ENCODE data around the gene LRCH3. TPM values are rescaled to one million over a fixed set of nuclear protein-coding genes. Genes with fewer than 3 reads are reported as not detected.

The LRCH3 gene
- total RNA-seq, 3 donors from 2014 or later = 41.6 to 61.0 (median 49.8) TPM

- Histone ChIP-seq H3K36me3 (no peaks in the 10 kb centered on the region), H3K9me3 (no peaks in the 10 kb centered on the region), H3K4me3 (no peak overlapping the region), H3K27ac (no peak overlapping the region), H3K27me3 (no peaks in the 10 kb centered on the region), H3K4me1 (no peaks in the 10 kb centered on the region)
- TF ChIP-seq CTCF (IDR thresholded peaks at IDR 0.05) = no peak
- no peak for TF ChIP-seq POLR2A (IDR thresholded peaks at IDR 0.05)
- no peak for TF ChIP-seq POLR2AphosphoS5 (IDR thresholded peaks at IDR 0.05)
- intact Hi-C loops (cut with DNase I; ENCODE audit: low total_unique reads) = no loop called here
- DNase-seq (ENCODE audit: low spot score in 2 of 2) = no peak
Measured at GRCh38 chr3:197846491-197846890, 55.4 kb downstream of the LRCH3 start.

- Histone ChIP-seq H3K4me1 (no peaks in the 10 kb centered on the region), H3K9me3 (no peaks in the 10 kb centered on the region), H3K27me3 (no peaks in the 10 kb centered on the region), H3K27ac (no peak overlapping the region), H3K4me3 (peak overlapping the region; percentile 11 to 31 (median 19)), H3K36me3 (peaks cover 7% of the 10 kb centered on the region)
- intact Hi-C loops (cut with DNase I; ENCODE audit: low total_unique reads) = no loop called here
- no peak for DNase-seq (ENCODE audit: low spot score in 2 of 2)
- TF ChIP-seq POLR2AphosphoS5 (IDR thresholded peaks at IDR 0.05) = no peak
- TF ChIP-seq CTCF (IDR thresholded peaks at IDR 0.05) = no peak
Measured at GRCh38 chr3:197847866-197848401, 56.9 kb downstream of the LRCH3 start.

- no peaks in the 10 kb centered on the region for H3K9me3 ChIP-seq
- peaks cover 7% of the 10 kb centered on the region for H3K36me3 ChIP-seq
- no peak overlapping the region for H3K27ac ChIP-seq
- no peaks in the 10 kb centered on the region for H3K4me1 ChIP-seq
- DNase-seq (ENCODE audit: low spot score in 2 of 2) = peak in 1 of 2 donors; percentile 31
- no peaks in the 10 kb centered on the region for H3K27me3 ChIP-seq
- TF ChIP-seq POLR2A (IDR thresholded peaks at IDR 0.05) = no peak
- TF ChIP-seq CTCF (IDR thresholded peaks at IDR 0.05) = no peak
- TF ChIP-seq POLR2AphosphoS5 (IDR thresholded peaks at IDR 0.05) = no peak
- no peak overlapping the region for H3K4me3 ChIP-seq
- intact Hi-C loops (cut with DNase I; ENCODE audit: low total_unique reads) = no loop called here
Measured at GRCh38 chr3:197854596-197855343, 63.7 kb downstream of the LRCH3 start.

GRCh38 chr3:197855571-197855970 is 64.5 kb downstream of the LRCH3 start:
- H3K9me3 ChIP-seq = no peaks in the 10 kb centered on the region
- no peak overlapping the region for H3K4me3 ChIP-seq
- intact Hi-C loops (cut with DNase I; ENCODE audit: low total_unique reads) = no loop called here
- H3K27me3 ChIP-seq = no peaks in the 10 kb centered on the region
- DNase-seq (ENCODE audit: low spot score in 2 of 2) = no peak
- no peak overlapping the region for H3K27ac ChIP-seq
- no peaks in the 10 kb centered on the region for H3K4me1 ChIP-seq
- peaks cover 7% of the 10 kb centered on the region for H3K36me3 ChIP-seq
- TF ChIP-seq POLR2AphosphoS5 (IDR thresholded peaks at IDR 0.05) (no peak), POLR2A (IDR thresholded peaks at IDR 0.05) (no peak), CTCF (IDR thresholded peaks at IDR 0.05) (no peak)

GRCh38 chr3:197856199-197856816 is 65.3 kb downstream of the LRCH3 start:
- no peaks in the 10 kb centered on the region for H3K27me3 ChIP-seq
- no peaks in the 10 kb centered on the region for H3K4me1 ChIP-seq
- DNase-seq (ENCODE audit: low spot score in 2 of 2) = no peak
- no peaks in the 10 kb centered on the region for H3K9me3 ChIP-seq
- no peak overlapping the region for H3K27ac ChIP-seq
- TF ChIP-seq CTCF (IDR thresholded peaks at IDR 0.05) (no peak), POLR2AphosphoS5 (IDR thresholded peaks at IDR 0.05) (no peak), POLR2A (IDR thresholded peaks at IDR 0.05) (no peak)
- peaks cover 7% of the 10 kb centered on the region for H3K36me3 ChIP-seq
- no peak overlapping the region for H3K4me3 ChIP-seq
- intact Hi-C loops (cut with DNase I; ENCODE audit: low total_unique reads) = no loop called here
